ENCODE data around the gene CTRB1.
"Not testable (repeated sequence)": the region's sequence is repeated elsewhere in the genome, so short reads cannot be mapped to it uniquely, and the experiment has no call there.

The CTRB1 gene

GRCh38 chr16:75204905-75205304 lies 13.9 kb upstream of the CTRB1 start:
- not testable (repeated sequence) for DNase-seq

GRCh38 chr16:75205438-75205837 lies 13.3 kb upstream of the CTRB1 start:
- DNase-seq: not testable (repeated sequence)

- not testable (repeated sequence) for DNase-seq
These were observed 12.6 kb upstream of the CTRB1 start for GRCh38 chr16:75205961-75206748.

- DNase-seq: no peak
These were observed 11.9 kb upstream of the CTRB1 start, which contains the start of gene CTRB2 for GRCh38 chr16:75206749-75207451. Gene CTRB2, minus strand, starts transcription at chr16:75207161. Its CDS starts 20 bp downstream, at chr16:75207141.

GRCh38 chr16:75207831-75208230 lies 11.0 kb upstream of the CTRB1 start:
- DNase-seq: no peak

GRCh38 chr16:75208242-75208825 lies 10.5 kb upstream of the CTRB1 start:
- no peak for DNase-seq

- DNase-seq: no peak
These were observed 9.8 kb upstream of the CTRB1 start for GRCh38 chr16:75208861-75209505.

- DNase-seq: not testable (repeated sequence)
These were observed 9.3 kb upstream of the CTRB1 start for GRCh38 chr16:75209514-75209913.

- no peak for DNase-seq
These were observed 8.8 kb upstream of the CTRB1 start for GRCh38 chr16:75209944-75210343.

- DNase-seq: not testable (repeated sequence)
These were observed 7.5 kb upstream of the CTRB1 start for GRCh38 chr16:75211286-75211685.

GRCh38 chr16:75216127-75216526 lies 2.7 kb upstream of the CTRB1 start:
- no peak for DNase-seq

GRCh38 chr16:75216576-75216975 lies 2.2 kb upstream of the CTRB1 start:
- DNase-seq: no peak

- DNase-seq: no peak
These were observed 1.4 kb upstream of the CTRB1 start for GRCh38 chr16:75217389-75217851.

GRCh38 chr16:75219088-75219487 lies 300 bp downstream of the CTRB1 start:
- DNase-seq: no peak

- DNase-seq: no peak
These were observed 1.1 kb downstream of the CTRB1 start for GRCh38 chr16:75219838-75220237.

- no peak for DNase-seq
These were observed 3.5 kb downstream of the CTRB1 start for GRCh38 chr16:75222271-75222783.

GRCh38 chr16:75223129-75223528 lies 4.3 kb downstream of the CTRB1 start:
- DNase-seq: not testable (repeated sequence)

GRCh38 chr16:75224306-75225082 lies 5.7 kb downstream of the CTRB1 start:
- DNase-seq: no peak

GRCh38 chr16:75225092-75225491 lies 6.3 kb downstream of the CTRB1 start:
- no peak for DNase-seq

- no peak for DNase-seq
These were observed 7.1 kb downstream of the CTRB1 start for GRCh38 chr16:75225678-75226515.
